ENCODE measurements around the gene CBL.

DNA sequence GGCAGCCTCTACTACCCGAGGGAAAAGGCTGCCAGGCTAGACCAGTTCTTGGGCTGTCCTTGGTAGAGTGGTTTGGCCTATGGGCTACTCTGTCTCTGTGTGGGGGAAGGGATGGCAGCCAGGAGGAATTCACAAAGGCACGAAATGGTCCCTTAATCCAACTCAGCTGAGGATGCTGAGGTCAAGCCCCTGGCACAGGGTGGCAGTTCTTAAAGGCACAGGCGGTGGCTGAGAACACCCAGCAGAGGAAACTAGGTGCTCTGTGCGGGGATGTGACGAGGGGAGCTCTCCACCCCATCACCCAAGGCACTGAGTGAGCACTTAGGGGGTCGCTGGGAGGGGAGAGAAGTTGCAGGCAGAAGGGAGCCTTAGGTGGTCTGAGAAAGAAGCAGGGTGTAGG, 140.5 kb downstream of the CBL start, which contains the start of gene MFRP:
- TF ChIP-seq, protein P1, sequence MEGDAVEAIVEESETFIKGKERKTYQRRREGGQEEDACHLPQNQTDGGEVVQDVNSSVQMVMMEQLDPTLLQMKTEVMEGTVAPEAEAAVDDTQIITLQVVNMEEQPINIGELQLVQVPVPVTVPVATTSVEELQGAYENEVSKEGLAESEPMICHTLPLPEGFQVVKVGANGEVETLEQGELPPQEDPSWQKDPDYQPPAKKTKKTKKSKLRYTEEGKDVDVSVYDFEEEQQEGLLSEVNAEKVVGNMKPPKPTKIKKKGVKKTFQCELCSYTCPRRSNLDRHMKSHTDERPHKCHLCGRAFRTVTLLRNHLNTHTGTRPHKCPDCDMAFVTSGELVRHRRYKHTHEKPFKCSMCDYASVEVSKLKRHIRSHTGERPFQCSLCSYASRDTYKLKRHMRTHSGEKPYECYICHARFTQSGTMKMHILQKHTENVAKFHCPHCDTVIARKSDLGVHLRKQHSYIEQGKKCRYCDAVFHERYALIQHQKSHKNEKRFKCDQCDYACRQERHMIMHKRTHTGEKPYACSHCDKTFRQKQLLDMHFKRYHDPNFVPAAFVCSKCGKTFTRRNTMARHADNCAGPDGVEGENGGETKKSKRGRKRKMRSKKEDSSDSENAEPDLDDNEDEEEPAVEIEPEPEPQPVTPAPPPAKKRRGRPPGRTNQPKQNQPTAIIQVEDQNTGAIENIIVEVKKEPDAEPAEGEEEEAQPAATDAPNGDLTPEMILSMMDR (conservative IDR thresholded peaks at IDR 0.05; ENCODE audit: low read length), result no peak
- no peak for TF ChIP-seq EZH2phosphoT487 (IDR thresholded peaks at IDR 0.05; ENCODE audit: borderline replicate concordance)
